ENCODE results near the gene SOHLH1. TPM values are rescaled to one million over a fixed set of nuclear protein-coding genes. Genes with fewer than 3 reads are reported as not detected.

SOHLH1 gene, protein sequence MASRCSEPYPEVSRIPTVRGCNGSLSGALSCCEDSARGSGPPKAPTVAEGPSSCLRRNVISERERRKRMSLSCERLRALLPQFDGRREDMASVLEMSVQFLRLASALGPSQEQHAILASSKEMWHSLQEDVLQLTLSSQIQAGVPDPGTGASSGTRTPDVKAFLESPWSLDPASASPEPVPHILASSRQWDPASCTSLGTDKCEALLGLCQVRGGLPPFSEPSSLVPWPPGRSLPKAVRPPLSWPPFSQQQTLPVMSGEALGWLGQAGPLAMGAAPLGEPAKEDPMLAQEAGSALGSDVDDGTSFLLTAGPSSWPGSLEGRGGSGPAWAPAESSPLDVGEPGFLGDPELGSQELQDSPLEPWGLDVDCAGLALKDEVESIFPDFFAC
- not detected in 3 replicates for total RNA-seq

DNA sequence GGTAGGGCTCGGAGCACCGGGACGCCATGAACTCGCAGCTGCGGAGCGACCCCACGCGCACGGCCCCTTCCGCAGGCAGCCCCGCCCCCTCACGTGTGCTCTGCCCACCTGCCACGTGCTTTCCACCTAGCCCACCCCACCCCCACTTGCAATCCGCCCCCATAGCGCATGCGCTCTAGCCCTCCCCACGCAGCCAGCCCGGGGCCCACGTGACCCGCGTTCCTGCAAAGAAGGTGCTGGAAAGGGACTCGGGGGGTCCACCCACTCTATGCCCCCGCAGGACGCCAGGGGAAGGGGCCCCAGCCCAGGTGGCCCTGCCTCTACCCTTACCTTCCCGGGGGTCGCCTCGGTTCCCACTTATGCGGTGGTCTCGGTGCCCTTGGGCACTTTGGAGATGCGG lies at the start of gene SOHLH1:
Gene SOHLH1, minus strand, starts transcription at position 42 of the 400 bp plus-strand sequence. Its CDS starts 14 bp downstream, at position 28.
- peaks cover 31% of the 10 kb centered on the region for H3K27me3 Mint-ChIP-seq (ENCODE audit: low read depth)
- H3K36me3 Mint-ChIP-seq, result no peaks in the 10 kb centered on the region
- TF ChIP-seq, protein P1, sequence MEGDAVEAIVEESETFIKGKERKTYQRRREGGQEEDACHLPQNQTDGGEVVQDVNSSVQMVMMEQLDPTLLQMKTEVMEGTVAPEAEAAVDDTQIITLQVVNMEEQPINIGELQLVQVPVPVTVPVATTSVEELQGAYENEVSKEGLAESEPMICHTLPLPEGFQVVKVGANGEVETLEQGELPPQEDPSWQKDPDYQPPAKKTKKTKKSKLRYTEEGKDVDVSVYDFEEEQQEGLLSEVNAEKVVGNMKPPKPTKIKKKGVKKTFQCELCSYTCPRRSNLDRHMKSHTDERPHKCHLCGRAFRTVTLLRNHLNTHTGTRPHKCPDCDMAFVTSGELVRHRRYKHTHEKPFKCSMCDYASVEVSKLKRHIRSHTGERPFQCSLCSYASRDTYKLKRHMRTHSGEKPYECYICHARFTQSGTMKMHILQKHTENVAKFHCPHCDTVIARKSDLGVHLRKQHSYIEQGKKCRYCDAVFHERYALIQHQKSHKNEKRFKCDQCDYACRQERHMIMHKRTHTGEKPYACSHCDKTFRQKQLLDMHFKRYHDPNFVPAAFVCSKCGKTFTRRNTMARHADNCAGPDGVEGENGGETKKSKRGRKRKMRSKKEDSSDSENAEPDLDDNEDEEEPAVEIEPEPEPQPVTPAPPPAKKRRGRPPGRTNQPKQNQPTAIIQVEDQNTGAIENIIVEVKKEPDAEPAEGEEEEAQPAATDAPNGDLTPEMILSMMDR (IDR thresholded peaks at IDR 0.05; ENCODE audit: unreplicated experiment), result no peak
- DNase-seq (ENCODE audit: low spot score in 2 of 2, unreplicated experiment in 2 of 2), result no peak
- no peaks in the 10 kb centered on the region for H3K9me3 Mint-ChIP-seq
- no peak within 1 kb of the TSS for H3K27ac Mint-ChIP-seq
- no peak within 1 kb of the TSS for H3K4me3 Mint-ChIP-seq
- H3K4me1 Mint-ChIP-seq, result no peaks in the 10 kb centered on the region

DNA sequence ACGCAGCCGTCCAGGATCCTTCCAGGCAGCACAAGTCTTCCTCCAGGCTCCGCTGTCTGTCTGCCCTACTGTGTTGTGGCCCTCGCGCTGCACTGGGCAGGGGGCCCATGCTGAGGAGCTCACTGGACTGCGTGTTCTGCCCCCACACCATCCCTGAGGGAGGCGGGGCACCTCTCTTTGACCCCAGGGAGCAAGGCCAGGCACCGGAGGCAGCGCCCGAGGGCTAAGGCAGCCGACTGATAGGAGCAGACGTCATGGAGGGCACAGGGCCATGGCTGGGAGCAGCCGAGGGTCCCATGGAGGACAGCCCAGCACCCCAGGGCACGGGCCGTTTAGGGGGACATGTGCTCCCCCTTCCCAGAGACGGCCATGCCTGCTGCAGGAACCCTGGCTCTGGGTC lies 49.4 kb upstream of the SOHLH1 start:
- no peaks in the 10 kb centered on the region for H3K9me3 Mint-ChIP-seq
- H3K27me3 Mint-ChIP-seq (ENCODE audit: low read depth), result peaks cover 4% of the 10 kb centered on the region
- no peak overlapping the region for H3K27ac Mint-ChIP-seq
- no peaks in the 10 kb centered on the region for H3K4me1 Mint-ChIP-seq
- no peak for DNase-seq (ENCODE audit: low spot score in 2 of 2, unreplicated experiment in 2 of 2)
- H3K4me3 Mint-ChIP-seq, result no peak overlapping the region
- no peaks in the 10 kb centered on the region for H3K36me3 Mint-ChIP-seq
- TF ChIP-seq, protein P1 (IDR thresholded peaks at IDR 0.05; ENCODE audit: unreplicated experiment), result no peak

DNA sequence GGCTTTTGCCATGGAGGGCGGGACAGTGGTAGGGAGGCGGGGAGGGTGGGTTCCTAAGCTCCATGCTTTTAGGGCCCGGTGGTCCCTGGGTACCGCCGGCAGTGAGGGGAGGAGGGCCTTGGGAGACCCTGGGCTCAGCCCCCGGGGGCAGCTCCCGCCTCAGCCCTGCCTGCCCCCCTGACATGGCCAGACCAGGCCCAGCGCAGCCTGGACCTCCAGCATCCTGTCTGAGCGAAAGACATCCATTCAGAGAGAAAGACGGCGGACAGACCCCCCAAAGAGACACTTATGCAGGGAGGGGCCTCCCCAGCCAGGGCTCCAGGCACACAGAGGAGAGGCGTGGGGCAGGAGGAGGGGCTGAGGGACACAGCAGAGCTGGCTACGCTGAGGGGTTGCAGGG lies 48.0 kb upstream of the SOHLH1 start:
- no peaks in the 10 kb centered on the region for H3K4me1 Mint-ChIP-seq
- H3K27ac Mint-ChIP-seq, result no peak overlapping the region
- H3K4me3 Mint-ChIP-seq, result no peak overlapping the region
- TF ChIP-seq, protein P1 (IDR thresholded peaks at IDR 0.05; ENCODE audit: unreplicated experiment), result no peak
- no peaks in the 10 kb centered on the region for H3K9me3 Mint-ChIP-seq
- DNase-seq (ENCODE audit: low spot score in 2 of 2, unreplicated experiment in 2 of 2), result no peak
- peaks cover 5% of the 10 kb centered on the region for H3K27me3 Mint-ChIP-seq (ENCODE audit: low read depth)
- H3K36me3 Mint-ChIP-seq, result no peaks in the 10 kb centered on the region

DNA sequence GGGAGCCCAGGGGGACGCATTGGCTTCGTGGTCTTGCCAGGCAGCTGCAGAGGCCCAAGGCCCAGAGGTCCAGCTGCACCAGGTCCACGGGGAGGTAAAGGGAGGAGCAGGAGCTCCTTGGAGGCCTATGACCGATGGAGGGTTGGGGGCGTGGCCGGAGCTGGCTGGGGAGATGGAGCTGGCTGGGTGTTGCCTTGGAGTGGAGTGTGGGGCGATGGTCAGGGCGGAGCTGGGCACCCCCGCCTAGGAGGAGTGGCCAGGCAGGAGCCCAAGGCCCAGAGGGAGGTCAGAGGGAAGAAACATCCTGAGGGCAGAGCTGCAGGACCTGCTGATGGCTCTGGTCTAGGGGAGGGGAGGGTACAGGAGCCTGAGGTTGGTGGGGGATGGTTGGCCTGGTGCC lies 47.3 kb upstream of the SOHLH1 start:
- H3K4me3 Mint-ChIP-seq, result no peak overlapping the region
- H3K36me3 Mint-ChIP-seq, result no peaks in the 10 kb centered on the region
- H3K27me3 Mint-ChIP-seq (ENCODE audit: low read depth), result peaks cover 2% of the 10 kb centered on the region
- no peak overlapping the region for H3K27ac Mint-ChIP-seq
- H3K4me1 Mint-ChIP-seq, result no peaks in the 10 kb centered on the region
- H3K9me3 Mint-ChIP-seq, result no peaks in the 10 kb centered on the region
- TF ChIP-seq, protein P1 (IDR thresholded peaks at IDR 0.05; ENCODE audit: unreplicated experiment), result no peak
- no peak for DNase-seq (ENCODE audit: low spot score in 2 of 2, unreplicated experiment in 2 of 2)

DNA sequence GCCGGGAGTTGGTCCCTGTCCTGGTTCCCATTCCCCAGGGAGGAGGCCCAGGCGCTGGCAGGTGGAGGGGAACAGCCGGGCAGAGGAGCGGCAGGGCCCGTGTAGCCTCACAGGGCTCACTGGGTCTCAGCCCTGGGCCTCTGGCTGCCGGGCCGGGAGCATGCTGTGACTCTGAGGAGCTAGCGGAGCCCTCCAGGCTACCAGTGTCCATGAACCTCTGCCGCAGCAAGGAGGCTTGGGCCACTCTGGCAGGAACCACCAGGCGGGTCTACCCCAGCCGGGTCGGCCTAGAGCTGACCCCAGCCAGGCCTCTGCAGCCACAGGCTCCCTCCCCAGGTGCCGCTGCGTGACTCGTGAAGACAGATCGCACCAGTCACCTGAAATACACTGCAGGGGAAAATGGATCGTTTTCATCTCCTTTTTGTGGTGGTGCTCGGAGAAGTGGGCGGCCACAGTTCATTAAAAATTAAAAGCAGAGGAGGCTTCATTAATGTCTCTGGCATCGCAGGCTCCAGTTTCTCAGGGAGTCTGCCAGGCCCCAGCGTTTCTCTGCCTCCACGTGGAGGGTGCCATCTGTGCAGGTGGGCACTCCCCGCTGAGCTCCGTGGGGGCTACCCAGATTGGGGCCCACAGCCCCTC lies 46.5 kb upstream of the SOHLH1 start:
- Mint-ChIP-seq H3K4me1 (no peaks in the 10 kb centered on the region), H3K4me3 (no peak overlapping the region), H3K9me3 (no peaks in the 10 kb centered on the region), H3K27me3 (ENCODE audit: low read depth) (peaks cover 2% of the 10 kb centered on the region), H3K27ac (no peak overlapping the region), H3K36me3 (no peaks in the 10 kb centered on the region)
- TF ChIP-seq, protein P1 (IDR thresholded peaks at IDR 0.05; ENCODE audit: unreplicated experiment), result no peak
- no peak for DNase-seq (ENCODE audit: low spot score in 2 of 2, unreplicated experiment in 2 of 2)
